Activated naive CD8-positive, alpha-beta T cell (primary cell): Measurements from ENCODE around the gene MORF4L2.
"Not testable (repeated sequence)": the region's sequence is repeated elsewhere in the genome, so short reads cannot be mapped to it uniquely, and the experiment has no call there.

ENCODE experiments used
- H3K27ac Mint-ChIP-seq: one replicate; pipeline ENCODE4 v1.8.0; 2021; ENCODE audit warnings: mixed read lengths
- H3K27me3 Mint-ChIP-seq: one replicate; pipeline ENCODE4 v1.8.0; 2021; ENCODE audit warnings: mixed read lengths
- H3K36me3 Mint-ChIP-seq: one replicate; pipeline ENCODE4 v1.8.0; 2021; ENCODE audit warnings: mixed read lengths
- H3K4me1 Mint-ChIP-seq: one replicate; pipeline ENCODE4 v1.8.0; 2021; ENCODE audit warnings: low read depth, mixed read lengths
- H3K4me3 Mint-ChIP-seq: one replicate; pipeline ENCODE4 v1.8.0; 2021; ENCODE audit warnings: mild to moderate bottlenecking, mixed read lengths
- H3K9me3 Mint-ChIP-seq: one replicate; pipeline ENCODE4 v1.8.0; 2021; ENCODE audit warnings: low read depth, mixed read lengths

Gene MORF4L2

GRCh38 chrX:103697687-103698086 is 11.2 kb upstream of the MORF4L2 start:
- H3K27ac Mint-ChIP-seq = no peak overlapping the region

DNA sequence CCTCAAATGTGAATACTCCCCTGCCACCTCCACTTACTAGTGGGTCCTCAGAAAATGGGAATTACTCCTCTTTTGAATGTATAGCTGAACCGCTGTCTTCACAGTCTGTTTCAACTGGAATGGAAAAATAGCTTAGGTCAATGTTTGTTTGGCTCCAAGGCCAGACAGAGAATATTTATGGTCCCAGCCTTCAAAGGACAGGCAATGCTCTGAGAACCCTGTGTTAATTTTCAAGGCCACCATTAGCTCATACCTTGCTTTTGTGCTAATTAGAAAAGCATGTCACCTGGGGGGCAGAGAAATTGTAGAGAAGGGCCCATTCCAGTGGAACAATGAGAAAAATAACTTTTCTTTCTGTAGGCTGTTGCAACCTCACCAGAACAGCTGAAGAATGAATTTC is 4.6 kb upstream of the MORF4L2 start:
- Mint-ChIP-seq H3K9me3 (no peaks in the 10 kb centered on the region), H3K36me3 (peaks cover 5% of the 10 kb centered on the region), H3K27me3 (no peaks in the 10 kb centered on the region), H3K4me1 (peaks cover 13% of the 10 kb centered on the region), H3K4me3 (no peak overlapping the region), H3K27ac (no peak overlapping the region)

More at GRCh38 chrX:103697687-103698086, 11.2 kb upstream of the MORF4L2 start:
- peaks cover 9% of the 10 kb centered on the region for H3K4me1 Mint-ChIP-seq
- no peaks in the 10 kb centered on the region for H3K9me3 Mint-ChIP-seq
- H3K27me3 Mint-ChIP-seq = peaks cover 1% of the 10 kb centered on the region
- H3K36me3 Mint-ChIP-seq = peaks cover 3% of the 10 kb centered on the region
- no peak overlapping the region for H3K4me3 Mint-ChIP-seq

GRCh38 chrX:103688946-103689345 is 2.4 kb upstream of the MORF4L2 start:
- H3K4me3 Mint-ChIP-seq = no peak overlapping the region

GRCh38 chrX:103687696-103688201 is 1.2 kb upstream of the MORF4L2 start:
- H3K36me3 Mint-ChIP-seq = peaks cover 2% of the 10 kb centered on the region

More at GRCh38 chrX:103688946-103689345, 2.4 kb upstream of the MORF4L2 start:
- Mint-ChIP-seq H3K27me3 (no peaks in the 10 kb centered on the region), H3K9me3 (no peaks in the 10 kb centered on the region), H3K4me1 (peaks cover 11% of the 10 kb centered on the region), H3K36me3 (peaks cover 2% of the 10 kb centered on the region), H3K27ac (no peak overlapping the region)

DNA sequence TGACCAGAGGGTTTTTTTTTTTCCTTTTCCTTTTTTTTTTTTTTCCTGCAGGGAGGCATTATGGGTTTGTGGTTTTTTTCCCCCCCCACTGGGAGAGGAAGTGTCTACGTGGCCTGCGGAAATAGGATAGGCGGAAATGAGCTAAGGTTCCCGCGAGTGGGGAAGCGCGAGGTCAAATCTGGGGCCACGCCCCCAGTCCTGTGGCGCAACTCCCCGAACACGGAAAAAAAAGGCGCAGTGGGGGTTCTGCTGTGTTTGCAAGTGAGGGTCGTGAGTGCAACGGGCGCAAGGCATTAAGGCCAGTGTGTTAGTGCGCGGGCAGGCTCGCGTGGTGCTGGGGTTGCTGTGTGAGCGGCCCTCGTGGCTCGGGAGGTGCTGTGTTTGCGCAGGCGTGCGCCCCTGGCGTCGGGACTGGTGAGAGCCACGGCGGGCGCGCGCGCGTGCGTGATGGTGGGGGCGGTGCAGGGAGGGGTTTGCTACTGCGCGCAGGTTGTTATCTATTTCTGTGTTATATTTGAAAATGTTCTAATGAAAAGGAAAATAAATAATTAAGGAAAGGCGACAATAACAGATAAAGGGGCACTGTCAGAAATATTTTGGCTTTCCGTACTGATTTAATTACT is 685 bp upstream of the MORF4L2 start:
- Mint-ChIP-seq H3K27me3 (no peaks in the 10 kb centered on the region), H3K9me3 (no peaks in the 10 kb centered on the region), H3K27ac (no peak overlapping the region), H3K4me3 (no peak overlapping the region), H3K4me1 (peaks cover 14% of the 10 kb centered on the region), H3K36me3 (peaks cover 2% of the 10 kb centered on the region)

More at GRCh38 chrX:103687696-103688201, 1.2 kb upstream of the MORF4L2 start:
- Mint-ChIP-seq H3K9me3 (no peaks in the 10 kb centered on the region), H3K27ac (no peak overlapping the region), H3K4me3 (no peak overlapping the region), H3K27me3 (no peaks in the 10 kb centered on the region), H3K4me1 (peaks cover 14% of the 10 kb centered on the region)

DNA sequence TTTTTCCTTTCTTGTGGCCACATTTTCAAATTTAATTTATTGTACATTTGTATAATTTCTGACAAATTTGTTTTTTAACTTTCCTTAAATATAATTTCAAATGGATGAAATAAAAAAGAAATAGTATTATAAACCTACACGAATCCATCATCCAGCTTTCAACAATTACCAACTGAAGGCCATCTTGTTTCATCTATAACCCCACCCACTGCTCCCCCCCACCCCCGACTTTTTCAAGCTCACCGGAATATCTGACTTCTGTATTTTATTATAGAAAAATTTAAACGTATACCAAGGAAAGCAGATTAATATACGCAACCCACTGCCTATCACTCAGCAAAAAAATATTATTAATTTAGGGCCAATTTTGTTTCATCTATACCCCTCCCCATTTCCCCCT is 1.1 kb downstream of the MORF4L2 start:
- Mint-ChIP-seq H3K27ac (peak overlapping the region; percentile 77), H3K27me3 (no peaks in the 10 kb centered on the region), H3K4me1 (peaks cover 14% of the 10 kb centered on the region), H3K9me3 (no peaks in the 10 kb centered on the region), H3K4me3 (no peak overlapping the region), H3K36me3 (no peaks in the 10 kb centered on the region)

- no peak overlapping the region for H3K4me3 Mint-ChIP-seq
- H3K27ac Mint-ChIP-seq = no peak overlapping the region
- peaks cover 3% of the 10 kb centered on the region for H3K36me3 Mint-ChIP-seq
- H3K27me3 Mint-ChIP-seq = no peaks in the 10 kb centered on the region
- no peaks in the 10 kb centered on the region for H3K9me3 Mint-ChIP-seq
- peaks cover 17% of the 10 kb centered on the region for H3K4me1 Mint-ChIP-seq
Observed at GRCh38 chrX:103681443-103681842, 5.1 kb downstream of the MORF4L2 start.

GRCh38 chrX:103678199-103678993 is 8.1 kb downstream of the MORF4L2 start:
- no peaks in the 10 kb centered on the region for H3K9me3 Mint-ChIP-seq
- H3K27ac Mint-ChIP-seq = no peak overlapping the region
- peaks cover 3% of the 10 kb centered on the region for H3K36me3 Mint-ChIP-seq
- peaks cover 7% of the 10 kb centered on the region for H3K4me1 Mint-ChIP-seq
- H3K27me3 Mint-ChIP-seq = no peaks in the 10 kb centered on the region
- no peak overlapping the region for H3K4me3 Mint-ChIP-seq

DNA sequence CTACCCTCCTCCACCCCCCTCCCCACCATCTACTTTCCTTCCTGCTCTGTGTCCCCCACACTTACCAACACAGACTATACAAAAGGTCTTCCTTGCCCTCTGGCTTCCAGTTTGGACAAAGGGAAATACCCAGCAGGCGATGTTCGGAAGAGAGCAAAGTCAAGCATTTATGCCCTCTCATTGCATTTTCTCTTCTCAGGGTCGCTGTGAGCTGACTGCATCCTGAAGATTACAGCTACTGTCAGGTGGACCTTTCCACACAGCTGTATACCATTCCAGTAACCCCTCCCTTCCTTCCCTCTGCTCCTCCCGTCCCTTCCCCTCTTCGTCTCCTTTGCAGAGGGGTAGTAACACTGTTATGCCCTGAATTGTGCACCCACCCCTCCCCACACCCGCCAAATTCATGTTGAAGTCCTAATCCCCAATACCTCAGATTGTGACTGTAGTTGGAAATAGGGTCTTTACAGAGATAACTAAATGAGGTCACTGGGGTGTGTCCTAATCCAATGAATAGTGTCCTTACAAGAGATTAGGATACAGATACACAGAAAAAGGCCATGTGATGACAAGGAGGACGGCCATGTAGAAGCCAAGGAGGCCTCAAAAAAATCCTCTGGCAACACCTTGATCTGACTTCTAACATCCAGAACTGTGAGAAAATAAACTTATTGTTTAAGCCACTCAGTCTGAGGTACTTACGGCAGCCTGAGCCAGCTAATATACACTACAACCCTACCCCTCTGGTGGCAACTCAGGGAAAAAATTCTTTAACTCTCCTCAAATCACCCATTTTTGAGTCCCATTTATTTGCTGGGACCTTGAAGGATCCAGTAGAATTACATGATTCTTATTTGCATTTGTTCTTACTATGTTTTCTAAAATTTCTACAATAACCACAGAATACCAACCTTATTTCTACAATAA is 11.7 kb downstream of the MORF4L2 start:
- Mint-ChIP-seq H3K36me3 (peaks cover 3% of the 10 kb centered on the region), H3K27me3 (no peaks in the 10 kb centered on the region), H3K27ac (no peak overlapping the region), H3K4me1 (peaks cover 7% of the 10 kb centered on the region), H3K4me3 (no peak overlapping the region), H3K9me3 (no peaks in the 10 kb centered on the region)

DNA sequence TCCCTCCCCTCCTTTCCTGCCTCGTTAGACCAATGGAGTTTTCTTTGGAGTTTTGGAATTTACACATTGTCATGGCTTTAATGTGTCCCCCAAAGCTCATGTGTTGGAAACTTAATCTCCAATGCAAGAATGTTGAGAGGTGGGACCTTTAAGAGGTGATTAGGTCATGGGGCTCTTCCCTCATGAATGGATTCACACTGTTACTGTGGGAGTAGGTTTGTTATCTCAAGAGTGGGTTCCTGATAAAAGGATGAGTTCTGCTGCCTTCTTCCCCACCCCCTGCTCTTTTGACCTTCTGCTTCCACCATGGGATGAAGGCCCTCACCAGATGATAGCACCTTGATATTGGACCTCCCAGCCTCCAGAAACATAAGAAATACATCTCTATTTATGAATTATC is 16.8 kb downstream of the MORF4L2 start:
- H3K27me3 Mint-ChIP-seq = no peaks in the 10 kb centered on the region
- no peaks in the 10 kb centered on the region for H3K9me3 Mint-ChIP-seq
- H3K4me1 Mint-ChIP-seq = no peaks in the 10 kb centered on the region
- no peaks in the 10 kb centered on the region for H3K36me3 Mint-ChIP-seq
- no peak overlapping the region for H3K4me3 Mint-ChIP-seq
- H3K27ac Mint-ChIP-seq = no peak overlapping the region

DNA sequence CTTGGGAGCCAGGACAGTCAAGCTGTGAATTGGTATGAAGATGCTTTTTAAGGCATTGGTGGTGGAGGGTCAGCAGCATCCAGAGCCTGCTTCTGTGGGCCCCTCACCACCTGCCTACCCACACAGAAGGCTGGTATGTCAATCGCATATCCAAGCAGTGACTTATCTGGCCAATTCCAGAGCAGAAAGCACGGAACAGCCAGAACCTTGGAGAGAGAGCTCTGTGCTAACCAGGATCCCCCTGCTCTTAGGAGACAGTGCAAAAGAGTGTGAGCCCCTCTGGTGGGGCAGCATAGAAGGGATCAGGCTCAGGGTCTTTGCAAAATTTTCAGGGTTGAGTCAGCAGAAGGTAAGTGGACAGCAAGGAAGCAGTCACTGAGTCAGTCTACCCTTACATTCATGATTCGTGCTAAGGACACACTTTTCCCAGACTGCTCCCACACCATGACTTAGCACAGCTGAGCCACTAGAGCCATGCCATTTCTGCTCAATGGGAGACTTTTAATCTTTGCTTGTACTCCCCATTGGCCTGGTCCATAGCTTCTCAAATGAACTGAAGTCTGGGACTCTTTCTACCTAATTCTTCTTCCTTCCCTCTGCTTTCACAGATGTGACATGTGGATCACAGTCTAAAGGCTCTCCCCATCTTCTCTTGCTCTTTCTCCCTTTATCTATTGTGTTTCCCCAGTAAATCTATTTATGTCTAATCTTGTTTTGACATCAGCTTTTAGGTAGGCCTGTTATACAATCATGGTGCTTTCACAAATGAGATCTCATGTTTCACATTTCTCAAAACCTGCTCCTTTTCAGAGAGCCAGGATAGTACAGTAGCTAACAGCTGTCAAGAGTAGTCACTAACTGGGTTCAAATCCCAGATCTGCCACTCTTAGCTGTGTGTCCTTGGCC is 20.0 kb downstream of the MORF4L2 start:
- Mint-ChIP-seq H3K9me3 (no peaks in the 10 kb centered on the region), H3K36me3 (no peaks in the 10 kb centered on the region), H3K4me3 (no peak overlapping the region), H3K27ac (no peak overlapping the region), H3K27me3 (peaks cover 2% of the 10 kb centered on the region), H3K4me1 (peaks cover 2% of the 10 kb centered on the region)

GRCh38 chrX:103663981-103664762 is 22.3 kb downstream of the MORF4L2 start:
- Mint-ChIP-seq H3K27me3 (peaks cover 2% of the 10 kb centered on the region), H3K36me3 (no peaks in the 10 kb centered on the region), H3K27ac (no peak overlapping the region), H3K4me1 (peaks cover 2% of the 10 kb centered on the region), H3K4me3 (no peak overlapping the region), H3K9me3 (no peaks in the 10 kb centered on the region)

- H3K4me1 Mint-ChIP-seq, H3K9me3 Mint-ChIP-seq, H3K27ac Mint-ChIP-seq, H3K4me3 Mint-ChIP-seq, H3K27me3 Mint-ChIP-seq, H3K36me3 Mint-ChIP-seq: not testable (repeated sequence)
Observed at GRCh38 chrX:103659460-103659859, 27.0 kb downstream of the MORF4L2 start.
